Omental fat pad (tissue), 4 donors: ENCODE results near the gene CNPPD1. TPM values are rescaled to one million over a fixed set of nuclear protein-coding genes. Genes with fewer than 3 reads are reported as not detected.
A peak's percentile ranks its signal among the peaks of the same experiment; 100 is the strongest.

Source experiments
- ATAC-seq: fragments of 150-250 bp; one replicate; pipeline ENCODE4 v1.9.1; 2016; ENCODE audit warnings: mild to moderate bottlenecking, moderate library complexity; ENCODE audit not compliant: low FRiP score
- DNase-seq: peaks from one replicate; pipeline ENCODE4 v3.0.0-alpha.2; 2019; ENCODE audit warnings: low spot score
- CTCF ChIP-seq, 3 donors: fragments of 450-650 bp; IDR thresholded peaks; one replicate each; pipeline ENCODE4 v1.5.1; 2016 to 2017; ENCODE audit warnings: antibody characterized with exemption in 3 of 3, mild to moderate bottlenecking in 3 of 3, moderate library complexity in 2 of 3
- total RNA-seq, 4 donors: library from RNA; depleted of rRNA; stranded (reverse); fragments of >200 nt; gene quantifications; one replicate each; pipeline ENCODE4 v1.1.0, GENCODE V29; 2016

The CNPPD1 gene
- 10 to 100 TPM; 37.0 to 77.2 (median 43.0) TPM for total RNA-seq

DNA sequence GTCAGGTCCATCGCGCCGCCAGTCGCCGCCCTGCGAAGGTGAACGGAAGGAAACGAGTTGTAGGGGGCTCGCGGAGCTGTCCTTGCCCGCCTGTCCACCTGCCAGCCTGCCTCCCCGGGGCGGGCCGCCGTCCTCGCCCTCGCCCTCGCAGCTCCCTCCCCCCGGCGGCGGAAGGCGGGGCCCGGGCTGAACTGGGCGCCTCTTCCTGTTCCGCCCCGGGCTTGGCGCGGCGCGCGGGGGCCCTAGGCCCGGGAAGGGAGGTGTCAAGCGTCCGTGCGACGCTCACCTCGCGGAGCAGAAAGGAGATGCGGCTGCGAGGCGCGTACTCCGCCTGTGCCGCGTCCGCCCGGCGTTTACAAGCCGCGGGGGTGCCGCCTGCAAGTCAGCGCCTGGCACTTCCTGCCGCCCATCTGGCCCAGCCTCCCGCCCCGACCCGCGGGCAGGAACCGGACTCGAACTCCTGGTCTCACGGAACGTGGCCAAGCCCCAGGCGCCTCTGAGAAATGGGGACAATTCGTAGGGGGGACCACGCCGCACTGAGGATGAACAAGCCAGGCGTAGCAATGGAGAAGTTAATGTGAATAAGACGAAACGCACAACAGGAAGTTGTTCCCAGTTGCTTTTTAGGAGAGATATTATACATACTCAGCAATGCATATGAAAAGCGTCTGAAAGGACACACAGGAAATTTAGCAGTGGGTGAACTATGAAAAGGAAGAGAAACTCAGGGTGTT lies at the start of gene CNPPD1:
Gene CNPPD1, minus strand, starts transcription at position 108 of the 734 bp plus-strand sequence. Its CDS starts 97 bp downstream, at position 11.
- ATAC-seq = peak; percentile 78
- peak; percentile 36 for DNase-seq
- no peak for TF ChIP-seq CTCF (IDR thresholded peaks at IDR 0.05)

- ATAC-seq (no peak), DNase-seq (no peak)
- no peak for TF ChIP-seq CTCF (IDR thresholded peaks at IDR 0.05)
These were observed 48.6 kb upstream of the CNPPD1 start for GRCh38 chr2:219225350-219225749.

DNA sequence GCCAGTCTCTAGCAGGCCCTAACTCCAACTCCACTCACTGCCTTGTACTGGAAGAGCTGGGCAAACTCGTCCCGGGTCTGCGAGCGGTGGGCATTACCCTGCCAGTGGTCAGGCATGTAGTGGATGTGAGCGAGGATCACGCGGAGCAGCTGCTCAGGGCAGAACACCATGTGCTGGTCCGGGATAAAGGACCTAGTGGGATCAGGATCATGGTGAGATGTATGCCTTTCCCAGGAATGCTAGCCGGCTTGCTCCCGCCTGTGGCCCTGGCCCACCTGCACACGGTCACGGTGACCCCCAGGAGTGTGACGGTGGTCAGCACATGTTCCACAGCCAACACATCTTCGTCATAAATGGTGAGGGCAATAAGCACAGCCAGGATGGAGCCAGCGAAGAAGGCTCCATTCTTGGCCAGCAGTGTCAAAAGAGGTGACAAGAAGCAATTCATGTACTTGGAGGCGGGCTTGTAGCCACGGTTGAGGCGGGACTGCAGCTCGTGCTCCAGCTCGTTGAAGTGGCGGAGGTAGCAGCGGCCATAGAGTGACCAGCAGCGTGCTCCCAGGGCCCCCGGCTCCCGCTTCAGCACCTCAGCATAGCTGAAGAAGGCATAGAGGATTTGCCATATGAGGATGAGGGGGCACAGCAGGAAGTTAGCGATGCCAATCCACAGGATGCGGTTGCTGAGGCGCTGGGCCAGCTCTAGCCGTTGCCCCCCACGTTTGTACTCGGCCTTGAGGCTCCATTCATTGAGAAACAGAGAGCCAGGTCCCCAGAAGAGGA lies 47.3 kb upstream of the CNPPD1 start:
- no peak for ATAC-seq

GRCh38 chr2:219221957-219222518 lies 45.3 kb upstream of the CNPPD1 start:
- ATAC-seq (no peak), DNase-seq (no peak)
- no peak for TF ChIP-seq CTCF (IDR thresholded peaks at IDR 0.05)

More for the DNA sequence above, 47.3 kb upstream of the CNPPD1 start:
- TF ChIP-seq CTCF (IDR thresholded peaks at IDR 0.05) = no peak
- DNase-seq = no peak

DNA sequence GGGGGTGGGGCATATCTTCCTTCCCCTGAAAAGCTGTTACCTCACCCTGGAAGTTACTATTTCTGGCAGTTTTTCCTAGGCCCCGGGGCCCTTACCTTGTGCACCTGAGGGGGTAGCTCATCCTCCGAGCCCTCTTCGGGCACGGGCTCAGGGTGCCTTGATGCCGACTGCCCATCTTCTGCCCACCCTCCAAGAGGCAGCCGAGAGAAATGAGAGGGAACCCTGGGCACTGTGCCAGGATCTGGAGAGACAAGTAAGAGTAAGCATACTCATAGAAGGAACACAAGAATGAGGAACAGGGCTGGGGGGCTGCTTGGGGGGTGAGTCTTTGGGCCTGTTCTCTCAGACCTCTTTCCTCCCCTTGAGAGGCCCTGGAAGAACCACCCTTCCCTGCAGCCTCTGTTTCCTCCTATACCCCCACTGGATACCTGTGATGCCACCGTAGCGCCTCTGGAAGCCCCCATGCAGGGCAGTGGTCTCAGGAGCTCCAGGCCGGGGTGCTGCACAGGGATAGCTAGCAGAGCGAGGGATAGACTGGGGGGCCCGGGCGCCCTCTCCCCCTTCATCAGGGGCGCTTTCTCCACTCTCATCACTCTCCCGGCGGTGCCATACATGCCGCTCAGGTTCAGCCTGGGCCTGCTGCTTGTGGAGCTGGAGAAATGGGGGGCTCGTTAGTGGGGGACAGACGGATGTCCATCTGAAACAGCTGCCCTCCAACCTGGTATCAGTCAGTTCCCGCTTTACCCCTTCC lies 44.1 kb upstream of the CNPPD1 start:
- no peak for ATAC-seq
- DNase-seq = no peak
- TF ChIP-seq CTCF (IDR thresholded peaks at IDR 0.05) = no peak

- TF ChIP-seq CTCF (IDR thresholded peaks at IDR 0.05) = no peak
- DNase-seq = no peak
- ATAC-seq = no peak
These were observed 43.2 kb upstream of the CNPPD1 start for GRCh38 chr2:219219784-219220532.
